AG09319 (cell line): ENCODE data around the gene AUTS2.

Experiments
- DNase-seq: peaks from one replicate; pipeline ENCODE4 v3.0.0-alpha.2; 2010; ENCODE audit warnings: low read depth; ENCODE audit errors: extremely low read depth
- CTCF ChIP-seq: IDR thresholded peaks from 2 replicates; pipeline ENCODE4 v1.5.1; 2011; ENCODE audit warnings: low read depth, mild to moderate bottlenecking, inconsistent platforms, low read length, moderate library complexity

The AUTS2 gene

DNA sequence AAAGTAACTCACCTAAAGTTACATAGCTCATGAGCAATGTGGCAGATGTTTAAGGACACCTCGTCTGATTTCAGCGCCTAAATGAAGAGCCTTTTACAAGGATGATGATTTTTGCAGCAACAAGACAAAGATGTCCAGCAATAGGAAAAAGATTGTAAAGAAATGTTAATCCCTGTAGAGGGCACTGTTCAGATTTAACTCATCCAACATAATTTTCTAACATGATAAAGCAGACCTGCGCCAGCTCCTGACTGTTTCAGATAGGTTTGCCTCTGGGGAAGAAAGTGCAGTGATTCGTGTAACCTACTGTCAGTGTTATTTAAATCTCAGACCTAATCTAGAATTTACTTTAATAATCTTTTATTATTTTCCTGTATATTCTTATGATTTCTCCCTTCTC, 595.2 kb downstream of the AUTS2 start:
- DNase-seq: no peak
- TF ChIP-seq CTCF: no peak; the same call in none of the 2 replicates

GRCh38 chr7:70208236-70209063, 610.2 kb downstream of the AUTS2 start:
- no peak for DNase-seq

GRCh38 chr7:70210200-70210935, 612.1 kb downstream of the AUTS2 start:
- no peak for TF ChIP-seq CTCF
- DNase-seq: no peak

More at GRCh38 chr7:70208236-70209063, 610.2 kb downstream of the AUTS2 start:
- TF ChIP-seq CTCF: no peak

DNA sequence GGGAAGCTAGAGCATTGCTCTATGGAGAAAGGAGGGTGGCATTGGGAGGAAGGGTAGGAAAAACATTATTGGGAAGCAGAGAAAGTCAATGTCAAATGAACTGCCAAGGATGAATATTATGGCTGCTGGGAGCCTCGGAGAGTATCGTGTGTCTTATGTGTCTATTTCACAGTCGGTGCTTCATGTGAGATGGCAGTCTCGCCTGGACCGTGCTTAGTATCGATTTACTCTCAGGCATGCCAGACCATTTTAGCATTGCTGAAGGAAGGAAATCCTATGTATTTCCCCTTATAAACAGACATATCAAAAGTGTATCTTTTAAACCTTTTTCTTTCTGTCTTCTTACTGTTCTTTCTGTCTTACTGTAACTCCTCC, 612.6 kb downstream of the AUTS2 start:
- no peak for DNase-seq
- no peak for TF ChIP-seq CTCF

DNA sequence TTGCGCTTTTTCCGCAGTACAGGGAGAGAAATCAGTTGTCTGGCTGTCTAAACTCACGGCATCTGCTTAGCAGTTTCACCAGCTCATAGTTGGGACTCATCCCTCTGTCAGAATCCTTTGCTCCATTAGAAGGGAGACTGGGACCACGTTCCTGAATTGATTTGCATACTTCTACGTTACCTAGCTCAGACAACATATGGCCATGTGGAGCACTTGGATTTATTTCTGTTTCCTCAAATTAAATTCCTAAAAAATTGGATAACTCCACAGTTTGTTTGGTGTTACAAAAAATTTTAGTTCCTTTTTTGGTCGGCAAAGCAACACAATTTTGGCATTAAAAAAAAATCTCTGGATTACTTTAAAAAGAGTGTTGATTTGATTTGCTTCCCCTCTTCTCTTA, 614.0 kb downstream of the AUTS2 start:
- no peak for TF ChIP-seq CTCF
- no peak for DNase-seq

DNA sequence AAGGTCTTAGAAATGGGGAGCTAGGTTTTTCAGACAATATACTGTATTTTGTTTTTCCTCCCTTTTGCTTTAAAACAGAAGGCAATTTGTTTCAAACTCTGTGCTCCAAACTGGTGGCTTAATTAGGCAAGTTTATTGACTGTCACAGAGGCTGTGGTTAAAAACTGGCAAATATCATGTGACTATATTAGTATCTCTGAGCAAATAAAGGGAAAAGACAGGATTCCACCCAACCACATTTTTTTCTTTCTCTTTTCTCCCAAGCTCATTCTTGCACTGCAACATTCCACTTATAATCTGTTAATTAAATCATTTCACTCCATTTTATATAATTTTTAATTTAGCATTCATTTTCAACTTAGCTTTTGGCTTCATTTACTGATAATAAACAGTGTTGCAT, 615.8 kb downstream of the AUTS2 start:
- DNase-seq: no peak
- TF ChIP-seq CTCF: no peak

- no peak for DNase-seq
- no peak for TF ChIP-seq CTCF
Observed at GRCh38 chr7:70215491-70215890, 617.2 kb downstream of the AUTS2 start.
